Esophagus squamous epithelium (tissue), 4 donors: Measurements from ENCODE around the gene MED4.

ENCODE experiments used
- POLR2A ChIP-seq, 4 donors: fragments of 450-650 bp; IDR thresholded peaks; one replicate each; pipeline ENCODE4 v1.6.1; 2017; ENCODE audit warnings: antibody characterized with exemption in 4 of 4, mild to moderate bottlenecking in 4 of 4, moderate library complexity in 3 of 4
- TF ChIP-seq, protein P1 (sequence below), 6 experiments: fragments of 450-650 bp in 4 of 6; fragments of 200-600 bp in 2 of 6; sonication (generic) in 2 of 6; IDR thresholded peaks; one replicate each; pipeline ENCODE4 v1.5.1; 2016 to 2019; ENCODE audit warnings: antibody characterized with exemption in 6 of 6, mild to moderate bottlenecking in 4 of 6, moderate library complexity in 4 of 6

DNA sequence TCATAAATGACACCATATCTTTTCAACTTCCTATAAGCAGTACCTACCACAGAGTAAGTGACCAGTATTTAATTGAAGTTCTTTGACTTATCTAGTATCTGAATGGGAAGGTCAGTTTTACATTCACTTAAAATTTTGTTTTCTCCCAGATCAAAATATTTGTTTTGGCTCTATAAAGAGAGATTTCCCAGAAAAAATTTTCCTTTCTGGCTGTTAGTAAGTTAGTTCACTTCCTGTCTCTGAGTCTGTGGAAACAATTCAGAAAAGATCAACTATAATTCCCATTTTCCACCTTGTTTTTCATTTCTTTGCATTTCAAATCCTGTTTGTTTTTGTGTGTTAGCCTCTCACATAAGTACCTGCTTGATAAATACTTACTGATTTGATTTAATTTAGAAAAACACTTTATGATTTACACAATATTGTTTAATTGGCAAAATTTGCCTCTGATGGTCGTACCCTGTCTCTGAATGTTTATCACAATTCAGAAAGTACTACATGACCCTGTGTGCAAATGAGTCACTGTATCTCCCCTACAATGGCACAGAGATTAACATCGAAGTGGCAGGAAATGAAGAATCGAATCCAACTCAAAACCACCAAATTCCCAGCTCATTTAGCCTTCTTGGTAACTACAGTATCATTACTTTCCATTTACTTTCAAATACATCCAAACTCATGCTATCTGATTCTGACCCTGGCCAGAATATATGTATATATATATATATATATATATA, 15.4 kb upstream of the MED4 start:
- TF ChIP-seq, protein P1, sequence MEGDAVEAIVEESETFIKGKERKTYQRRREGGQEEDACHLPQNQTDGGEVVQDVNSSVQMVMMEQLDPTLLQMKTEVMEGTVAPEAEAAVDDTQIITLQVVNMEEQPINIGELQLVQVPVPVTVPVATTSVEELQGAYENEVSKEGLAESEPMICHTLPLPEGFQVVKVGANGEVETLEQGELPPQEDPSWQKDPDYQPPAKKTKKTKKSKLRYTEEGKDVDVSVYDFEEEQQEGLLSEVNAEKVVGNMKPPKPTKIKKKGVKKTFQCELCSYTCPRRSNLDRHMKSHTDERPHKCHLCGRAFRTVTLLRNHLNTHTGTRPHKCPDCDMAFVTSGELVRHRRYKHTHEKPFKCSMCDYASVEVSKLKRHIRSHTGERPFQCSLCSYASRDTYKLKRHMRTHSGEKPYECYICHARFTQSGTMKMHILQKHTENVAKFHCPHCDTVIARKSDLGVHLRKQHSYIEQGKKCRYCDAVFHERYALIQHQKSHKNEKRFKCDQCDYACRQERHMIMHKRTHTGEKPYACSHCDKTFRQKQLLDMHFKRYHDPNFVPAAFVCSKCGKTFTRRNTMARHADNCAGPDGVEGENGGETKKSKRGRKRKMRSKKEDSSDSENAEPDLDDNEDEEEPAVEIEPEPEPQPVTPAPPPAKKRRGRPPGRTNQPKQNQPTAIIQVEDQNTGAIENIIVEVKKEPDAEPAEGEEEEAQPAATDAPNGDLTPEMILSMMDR (IDR thresholded peaks at IDR 0.05) = no peak
- TF ChIP-seq POLR2A (IDR thresholded peaks at IDR 0.05) = no peak
